GM19099 (cell line): Measurements from ENCODE around the gene IL1F10.

Source experiments
- POLR2A ChIP-seq: IDR thresholded peaks from 3 replicates; pipeline ENCODE4 v1.6.1; 2011; ENCODE audit warnings: low read depth; ENCODE audit not compliant: insufficient read length; ENCODE audit errors: extremely low read depth

Gene IL1F10

GRCh38 chr2:113068706-113069485, 1.1 kb downstream of the IL1F10 start:
- no peak for TF ChIP-seq POLR2A

- TF ChIP-seq POLR2A = no peak
Observed at GRCh38 chr2:113069676-113070605, 2.2 kb downstream of the IL1F10 start.

GRCh38 chr2:113070606-113070975, 2.8 kb downstream of the IL1F10 start:
- TF ChIP-seq POLR2A = no peak

GRCh38 chr2:113072584-113072983, 4.8 kb downstream of the IL1F10 start:
- no peak for TF ChIP-seq POLR2A

- no peak for TF ChIP-seq POLR2A
Observed at GRCh38 chr2:113073325-113073834, 5.6 kb downstream of the IL1F10 start.

- no peak for TF ChIP-seq POLR2A
Observed at GRCh38 chr2:113075030-113075429, 7.3 kb downstream of the IL1F10 start.

GRCh38 chr2:113075600-113075999, 7.8 kb downstream of the IL1F10 start:
- no peak for TF ChIP-seq POLR2A

GRCh38 chr2:113076954-113077669, 9.3 kb downstream of the IL1F10 start:
- TF ChIP-seq POLR2A = no peak

GRCh38 chr2:113077921-113078320, 10.2 kb downstream of the IL1F10 start:
- no peak for TF ChIP-seq POLR2A

GRCh38 chr2:113078350-113078839, 10.6 kb downstream of the IL1F10 start:
- TF ChIP-seq POLR2A = no peak

- TF ChIP-seq POLR2A = no peak
Observed at GRCh38 chr2:113079131-113079530, 11.4 kb downstream of the IL1F10 start.

- no peak for TF ChIP-seq POLR2A
Observed at GRCh38 chr2:113080134-113080533, 12.4 kb downstream of the IL1F10 start.

- TF ChIP-seq POLR2A = no peak
Observed at GRCh38 chr2:113081488-113082210, 13.9 kb downstream of the IL1F10 start.

GRCh38 chr2:113083296-113083695, 15.5 kb downstream of the IL1F10 start:
- no peak for TF ChIP-seq POLR2A
